DND-41 (cell line): ENCODE data around the gene OCIAD1.

ENCODE experiments used
- CTCF ChIP-seq: IDR thresholded peaks from 2 replicates; pipeline ENCODE4 v1.5.1; 2012; ENCODE audit warnings: borderline replicate concordance, low read length, moderate library complexity, mild to moderate bottlenecking; ENCODE audit not compliant: poor library complexity, severe bottlenecking; ENCODE audit errors: extremely low read depth
- EZH2 ChIP-seq: IDR thresholded peaks from 3 replicates; pipeline ENCODE4 v1.6.1; 2012; ENCODE audit warnings: borderline replicate concordance, low read depth, mild to moderate bottlenecking, moderate library complexity, low read length, inconsistent platforms; ENCODE audit not compliant: severe bottlenecking

DNA sequence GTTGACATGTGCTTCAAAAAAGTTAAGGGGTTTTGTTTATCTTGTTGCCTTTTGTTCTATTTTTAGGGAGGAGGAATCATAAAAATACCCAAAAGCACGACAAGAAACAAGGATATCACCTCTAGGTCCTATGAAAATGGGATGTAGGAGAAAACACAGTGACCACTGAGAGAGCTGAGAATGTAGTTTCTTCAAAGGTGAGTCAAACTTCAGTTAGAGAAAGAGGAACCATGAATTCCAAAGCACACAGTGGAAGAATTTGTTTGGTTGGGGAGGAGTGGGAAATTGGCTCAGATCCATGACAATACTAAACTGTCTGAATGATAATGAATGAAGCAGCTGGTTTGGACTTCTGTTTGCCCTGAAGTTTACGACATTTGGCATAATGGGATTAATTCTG lies 31.7 kb upstream of the OCIAD1 start:
- TF ChIP-seq CTCF: no peak
- TF ChIP-seq EZH2: no peak
